B cell (primary cell): ENCODE measurements around the gene CABLES1.

Experiments
- EZH2 ChIP-seq: IDR thresholded peaks from 2 replicates; pipeline ENCODE4 v1.6.1; 2012; ENCODE audit warnings: borderline replicate concordance, low read depth, mild to moderate bottlenecking, moderate library complexity, low read length; ENCODE audit not compliant: insufficient read depth, poor library complexity, severe bottlenecking
- TF ChIP-seq, protein P1 (sequence below): fragments of 200-600 bp; IDR thresholded peaks from one replicate; pipeline ENCODE4 v1.8.0; 2022; ENCODE audit warnings: antibody characterized with exemption, mild to moderate bottlenecking

DNA sequence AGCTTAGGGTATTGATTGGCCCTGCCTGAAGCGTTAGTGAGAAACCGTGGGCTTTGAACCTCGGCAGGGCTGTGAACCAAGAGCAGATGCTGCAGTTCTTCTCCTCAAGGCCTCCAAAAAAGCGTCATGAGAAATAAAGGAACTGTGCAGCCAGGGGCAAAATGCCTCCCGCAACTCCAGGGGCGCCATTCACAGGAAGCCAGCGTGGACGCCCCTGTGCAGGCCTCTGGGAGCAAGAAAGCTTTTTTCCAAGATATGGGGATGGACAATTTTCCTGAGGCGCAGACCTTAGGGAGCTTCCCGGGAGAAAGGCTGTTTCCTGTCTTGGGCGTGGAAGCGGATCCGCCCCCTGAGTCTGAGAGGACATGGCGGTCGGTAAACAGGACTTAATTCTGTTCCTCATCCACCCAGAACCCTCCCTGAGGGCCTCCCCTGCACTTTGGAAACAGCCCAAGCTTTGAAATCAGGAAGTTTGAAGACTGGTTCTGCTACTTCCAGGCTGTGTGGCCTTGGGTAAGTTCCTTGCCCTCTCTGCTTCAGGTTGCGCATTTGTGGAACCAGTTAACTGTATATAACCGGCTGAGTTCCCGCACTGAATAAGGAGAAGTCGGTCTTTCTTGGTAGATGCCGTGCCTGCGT lies 29.6 kb upstream of the CABLES1 start:
- TF ChIP-seq, protein P1, sequence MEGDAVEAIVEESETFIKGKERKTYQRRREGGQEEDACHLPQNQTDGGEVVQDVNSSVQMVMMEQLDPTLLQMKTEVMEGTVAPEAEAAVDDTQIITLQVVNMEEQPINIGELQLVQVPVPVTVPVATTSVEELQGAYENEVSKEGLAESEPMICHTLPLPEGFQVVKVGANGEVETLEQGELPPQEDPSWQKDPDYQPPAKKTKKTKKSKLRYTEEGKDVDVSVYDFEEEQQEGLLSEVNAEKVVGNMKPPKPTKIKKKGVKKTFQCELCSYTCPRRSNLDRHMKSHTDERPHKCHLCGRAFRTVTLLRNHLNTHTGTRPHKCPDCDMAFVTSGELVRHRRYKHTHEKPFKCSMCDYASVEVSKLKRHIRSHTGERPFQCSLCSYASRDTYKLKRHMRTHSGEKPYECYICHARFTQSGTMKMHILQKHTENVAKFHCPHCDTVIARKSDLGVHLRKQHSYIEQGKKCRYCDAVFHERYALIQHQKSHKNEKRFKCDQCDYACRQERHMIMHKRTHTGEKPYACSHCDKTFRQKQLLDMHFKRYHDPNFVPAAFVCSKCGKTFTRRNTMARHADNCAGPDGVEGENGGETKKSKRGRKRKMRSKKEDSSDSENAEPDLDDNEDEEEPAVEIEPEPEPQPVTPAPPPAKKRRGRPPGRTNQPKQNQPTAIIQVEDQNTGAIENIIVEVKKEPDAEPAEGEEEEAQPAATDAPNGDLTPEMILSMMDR = no peak
- no peak for TF ChIP-seq EZH2
